KOPT-K1 (cell line): ENCODE data around the gene COL11A2.
"Not testable (repeated sequence)": the region's sequence is repeated elsewhere in the genome, so short reads cannot be mapped to it uniquely, and the experiment has no call there.

Experiments used
- H3K27ac ChIP-seq: fragments of 200-600 bp; sonication (generic); 2 replicates; pipeline ENCODE4 v1.5.1; 2016; ENCODE audit warnings: antibody characterized with exemption, mild to moderate bottlenecking, low read depth, low read length; ENCODE audit not compliant: poor library complexity, severe bottlenecking
- H3K36me3 ChIP-seq: fragments of 200-600 bp; sonication (generic); 2 replicates; pipeline ENCODE4 v1.5.1; 2017; ENCODE audit warnings: antibody characterized with exemption, mild to moderate bottlenecking, low read length, moderate library complexity; ENCODE audit not compliant: insufficient read depth
- H3K9me3 ChIP-seq: fragments of 200-600 bp; sonication (generic); 2 replicates; pipeline ENCODE4 v1.5.1; 2017; ENCODE audit warnings: antibody characterized with exemption, low read length, mild to moderate bottlenecking; ENCODE audit not compliant: insufficient read depth, poor library complexity, severe bottlenecking

COL11A2 gene

DNA sequence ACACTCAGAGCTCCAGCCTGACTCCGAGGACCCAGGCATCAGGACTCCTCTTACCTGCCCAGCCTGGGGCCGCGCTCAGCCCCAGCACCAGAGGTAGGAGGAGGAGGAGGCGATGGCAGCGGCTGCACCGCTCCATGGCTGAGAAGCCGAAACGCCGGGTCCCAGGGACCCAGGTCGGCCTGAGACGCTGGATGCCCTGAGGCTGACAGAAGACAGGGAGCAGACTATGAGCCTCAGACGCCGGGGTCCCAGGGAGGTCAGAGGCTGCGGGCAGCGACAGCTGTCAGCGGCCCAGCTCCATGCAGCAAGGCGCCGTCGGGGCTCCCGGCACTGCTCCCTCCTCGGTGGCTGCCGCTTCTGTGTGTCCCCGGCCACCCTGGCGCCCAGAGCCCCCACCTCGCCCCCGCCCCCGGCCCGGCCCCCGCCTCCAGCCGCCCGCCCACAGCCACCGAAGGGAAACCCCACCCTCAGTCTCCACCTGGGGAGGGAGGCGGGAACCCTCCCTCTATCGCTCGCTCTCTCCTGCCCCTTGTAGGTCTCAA lies at the start of gene COL11A2:
Gene COL11A2 (minus strand): TSS at position 363 of the 542 bp plus-strand sequence. CDS start 227 bp downstream, at position 136.
- Histone ChIP-seq H3K9me3 (no peaks in the 10 kb centered on the region), H3K27ac (no peak within 1 kb of the TSS), H3K36me3 (peaks cover 36% of the 10 kb centered on the region)

DNA sequence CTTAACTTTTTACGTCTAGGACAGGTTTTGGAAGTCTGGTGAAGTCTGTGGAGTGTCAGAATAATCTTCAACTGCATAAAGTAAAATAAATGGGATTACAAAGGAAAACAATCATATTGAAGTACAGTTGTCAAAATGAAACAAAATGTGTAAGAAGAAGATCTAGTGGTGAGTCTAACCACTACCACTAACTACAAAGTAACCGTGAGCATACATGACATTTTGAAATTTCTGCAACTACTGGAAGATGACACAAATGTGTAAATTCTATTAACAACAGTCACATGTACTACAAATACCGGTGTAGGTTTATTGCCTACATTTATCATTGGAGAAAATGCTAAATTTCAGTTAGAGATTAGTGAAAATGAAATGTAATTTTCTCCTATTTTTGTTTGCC lies 49.7 kb upstream of the COL11A2 start:
- Histone ChIP-seq H3K36me3 (no peaks in the 10 kb centered on the region), H3K27ac (no peak overlapping the region), H3K9me3 (no peaks in the 10 kb centered on the region)

GRCh38 chr6:33237741-33238140 lies 45.5 kb upstream of the COL11A2 start:
- no peaks in the 10 kb centered on the region for H3K9me3 ChIP-seq
- no peaks in the 10 kb centered on the region for H3K36me3 ChIP-seq
- no peak overlapping the region for H3K27ac ChIP-seq

DNA sequence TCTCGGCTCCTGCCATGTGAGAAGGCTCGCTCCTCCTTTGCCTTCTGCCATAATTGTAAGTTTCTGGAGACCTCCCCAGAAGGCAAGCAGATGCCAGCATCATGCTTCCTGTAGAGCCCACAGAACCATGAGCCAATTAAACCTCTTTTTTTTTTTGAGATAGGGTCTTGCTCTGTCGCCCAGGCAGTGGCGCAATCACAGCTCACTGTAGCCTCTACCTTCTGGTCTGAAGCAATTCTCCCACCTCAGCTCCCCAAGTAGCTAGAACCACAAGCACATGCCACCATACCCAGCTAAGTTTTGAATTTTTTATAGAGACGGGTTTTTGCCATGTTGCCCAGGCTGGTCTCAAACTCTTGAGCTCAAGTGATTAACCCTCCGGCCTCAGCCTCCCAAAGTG lies 44.6 kb upstream of the COL11A2 start:
- H3K27ac ChIP-seq = no peak overlapping the region
- H3K36me3 ChIP-seq = no peaks in the 10 kb centered on the region
- no peaks in the 10 kb centered on the region for H3K9me3 ChIP-seq

GRCh38 chr6:33236328-33236727 lies 44.1 kb upstream of the COL11A2 start:
- H3K27ac ChIP-seq = no peak overlapping the region
- no peaks in the 10 kb centered on the region for H3K9me3 ChIP-seq
- H3K36me3 ChIP-seq = no peaks in the 10 kb centered on the region

- Histone ChIP-seq H3K36me3 (no peaks in the 10 kb centered on the region), H3K9me3 (no peaks in the 10 kb centered on the region), H3K27ac (no peak overlapping the region)
These were observed 43.0 kb upstream of the COL11A2 start for GRCh38 chr6:33235221-33235634.

DNA sequence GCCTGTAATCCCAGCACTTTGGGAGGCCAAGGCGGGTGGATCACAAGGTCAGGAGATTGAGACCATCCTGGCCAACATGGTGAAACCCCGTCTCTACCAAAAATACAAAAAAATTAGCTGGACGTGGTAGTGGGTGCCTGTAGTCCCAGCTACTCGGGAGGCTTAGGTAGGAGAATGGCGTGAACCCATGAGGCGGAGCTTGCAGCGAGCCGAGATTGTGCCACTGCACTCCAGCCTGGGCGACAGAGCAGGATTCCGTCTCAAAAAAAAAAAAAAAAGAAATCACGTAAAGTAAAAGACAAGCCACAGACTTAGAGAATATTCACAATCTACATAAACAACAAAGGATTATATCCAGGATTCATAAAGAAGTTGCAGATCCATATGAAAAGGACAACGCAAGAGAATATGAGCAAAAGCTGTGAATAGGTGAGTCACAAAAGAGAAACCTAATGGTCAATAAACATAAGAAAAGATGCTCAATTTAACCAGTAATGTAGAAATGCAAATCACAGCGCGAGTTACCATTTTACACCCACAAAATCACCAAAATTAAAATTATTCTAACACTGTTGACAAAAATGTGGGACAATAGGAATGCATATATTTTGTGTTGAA lies 34.3 kb upstream of the COL11A2 start:
- not testable (repeated sequence) for H3K9me3 ChIP-seq, H3K27ac ChIP-seq

DNA sequence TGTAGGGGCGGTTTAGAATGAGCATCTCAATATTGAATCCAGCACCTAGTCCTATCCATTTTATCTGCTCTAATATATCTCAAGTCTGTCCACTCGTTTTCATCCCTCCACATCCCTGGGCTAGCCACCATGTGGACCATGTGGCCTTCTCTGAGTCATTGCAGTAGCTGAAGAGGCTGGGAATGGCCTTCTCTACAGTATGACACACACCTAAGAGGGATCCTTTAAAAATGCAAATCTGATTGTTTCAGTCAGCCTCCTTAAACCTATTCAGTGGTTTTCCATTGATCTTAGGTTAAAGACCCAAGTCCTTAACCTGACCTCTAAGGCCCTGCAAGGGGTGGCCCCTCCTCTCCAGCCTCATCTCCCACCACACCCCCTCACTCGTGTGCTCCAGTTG lies 25.4 kb upstream of the COL11A2 start:
- Histone ChIP-seq H3K27ac (no peak overlapping the region), H3K36me3 (no peaks in the 10 kb centered on the region)

More for the DNA sequence above, 34.3 kb upstream of the COL11A2 start:
- not testable (repeated sequence) for H3K36me3 ChIP-seq

DNA sequence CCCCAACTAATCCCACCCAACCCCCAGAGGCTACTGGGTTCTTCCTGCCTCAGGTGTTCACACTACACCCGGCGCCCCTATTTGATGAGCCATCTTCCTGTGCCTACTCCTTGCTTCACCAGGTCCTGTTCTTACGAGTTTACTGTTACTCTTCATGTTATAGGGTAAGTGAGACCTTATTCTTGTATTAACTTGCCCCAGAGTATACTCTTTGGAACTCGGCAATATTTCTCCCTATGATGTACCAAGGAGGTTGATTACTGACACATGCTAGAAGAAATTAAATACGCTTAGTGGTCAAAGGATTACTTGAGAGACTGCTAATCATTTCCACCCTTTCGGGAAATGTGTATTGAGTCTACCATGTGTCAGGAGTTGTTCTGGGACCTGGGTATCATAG lies 25.0 kb upstream of the COL11A2 start:
- Histone ChIP-seq H3K9me3 (no peaks in the 10 kb centered on the region), H3K27ac (no peak overlapping the region), H3K36me3 (no peaks in the 10 kb centered on the region)

More for the DNA sequence above, 25.4 kb upstream of the COL11A2 start:
- no peaks in the 10 kb centered on the region for H3K9me3 ChIP-seq

DNA sequence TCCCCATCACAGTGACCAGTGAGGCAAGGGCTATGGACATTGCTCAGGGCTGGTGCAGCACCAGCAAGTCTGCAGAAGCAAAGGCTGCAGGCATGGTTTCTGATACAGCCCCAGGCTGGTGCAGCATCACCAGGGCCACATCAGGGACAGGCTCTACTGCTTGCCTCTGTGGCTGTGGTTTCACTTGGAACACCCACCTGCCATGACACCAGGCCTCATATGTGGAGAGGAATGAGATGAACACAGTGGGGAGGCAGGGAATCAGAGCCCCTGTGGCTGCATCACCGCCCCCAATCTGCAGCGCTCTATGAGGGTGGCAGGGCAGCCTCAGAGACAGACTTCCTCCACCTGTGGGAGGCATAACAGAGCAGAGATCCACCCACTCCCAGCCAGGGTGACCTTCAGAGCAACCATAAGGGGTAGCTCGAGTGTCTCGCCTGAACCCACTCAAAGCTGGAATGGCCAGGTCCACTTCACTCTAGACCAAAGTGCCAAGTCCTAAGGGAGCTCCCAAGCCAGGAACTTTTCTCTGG lies 23.9 kb upstream of the COL11A2 start:
- H3K9me3 ChIP-seq = no peaks in the 10 kb centered on the region
- H3K27ac ChIP-seq = no peak overlapping the region
- H3K36me3 ChIP-seq = peaks cover 3% of the 10 kb centered on the region; the same call in 1 of the 2 replicates

DNA sequence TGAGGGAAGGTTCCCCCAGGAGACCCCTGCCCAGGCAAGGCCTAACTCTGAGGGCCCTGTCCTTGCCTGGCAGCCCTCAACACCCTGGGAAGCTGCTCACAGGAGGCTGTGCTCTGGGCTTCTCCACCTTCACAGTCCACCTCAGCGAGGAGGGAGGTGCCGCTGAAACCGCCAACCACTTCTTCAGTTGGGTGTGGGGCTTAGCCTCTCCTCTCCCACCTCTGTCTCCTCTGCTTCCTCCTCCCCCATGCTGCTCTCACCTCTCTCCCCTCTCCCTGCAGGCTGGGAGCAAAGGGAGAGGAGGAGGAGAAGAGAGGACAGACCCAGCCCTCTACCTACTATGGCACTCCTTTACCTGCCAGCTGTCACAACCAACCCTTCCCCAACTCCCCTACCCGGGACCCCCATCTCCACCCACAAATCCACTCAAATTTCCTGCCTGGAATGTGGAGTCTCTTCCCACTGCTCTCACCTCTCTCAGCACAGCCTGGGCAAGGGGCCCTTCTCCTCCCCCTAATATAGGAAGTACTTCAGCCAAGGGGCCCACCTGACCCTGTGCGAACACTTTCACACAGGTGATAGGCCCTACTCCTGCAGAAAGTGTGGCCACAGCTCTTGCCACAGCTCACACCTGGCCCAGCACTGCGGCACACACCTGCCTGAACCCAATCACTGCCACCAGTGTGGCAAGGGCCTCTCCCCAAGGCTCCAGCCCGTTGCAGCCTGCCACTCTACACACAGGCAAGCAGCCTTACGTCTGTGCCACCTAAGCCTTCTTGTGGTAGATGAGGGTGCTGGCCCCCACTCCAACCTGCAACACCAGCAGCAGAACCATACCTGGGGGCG lies 23.2 kb upstream of the COL11A2 start:
- Histone ChIP-seq H3K36me3 (peaks cover 9% of the 10 kb centered on the region; the same call in 1 of the 2 replicates), H3K9me3 (no peaks in the 10 kb centered on the region), H3K27ac (no peak overlapping the region)

DNA sequence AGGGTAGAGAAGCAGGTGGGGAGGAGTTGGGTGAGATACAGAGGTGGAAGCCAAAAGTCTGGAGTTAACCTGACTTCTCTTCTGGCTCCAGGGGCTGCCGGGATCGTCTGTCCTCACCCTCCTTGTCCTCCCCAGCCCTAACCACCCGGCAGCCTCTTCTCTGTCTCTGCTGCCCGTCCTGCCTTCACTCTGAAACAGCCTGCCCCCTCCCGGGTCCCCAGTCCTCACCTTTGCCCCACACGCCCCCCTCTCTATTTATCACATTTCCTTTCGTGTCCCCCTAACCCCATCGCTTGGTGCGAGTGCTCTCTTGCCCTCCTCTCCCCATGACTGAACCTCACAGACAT lies 21.7 kb upstream of the COL11A2 start:
- peaks cover 21% of the 10 kb centered on the region for H3K36me3 ChIP-seq
- no peaks in the 10 kb centered on the region for H3K9me3 ChIP-seq
- H3K27ac ChIP-seq = no peak overlapping the region

GRCh38 chr6:33213166-33213988 lies 21.1 kb upstream of the COL11A2 start:
- Histone ChIP-seq H3K27ac (no peak overlapping the region), H3K36me3 (peaks cover 21% of the 10 kb centered on the region), H3K9me3 (no peaks in the 10 kb centered on the region)

- H3K9me3 ChIP-seq = no peaks in the 10 kb centered on the region
- no peak overlapping the region for H3K27ac ChIP-seq
- peaks cover 21% of the 10 kb centered on the region for H3K36me3 ChIP-seq
These were observed 20.5 kb upstream of the COL11A2 start for GRCh38 chr6:33212857-33213165.
